NCI-H510A (cell line): ENCODE data around the gene UGP2.
"Not testable (repeated sequence)": the region's sequence is repeated elsewhere in the genome, so short reads cannot be mapped to it uniquely, and the experiment has no call there.

Experiments
- DNase-seq: peaks from one replicate; lab custom pipeline; 2025; lab: John Stamatoyannopoulos, UW

The UGP2 gene

GRCh38 chr2:63893163-63893562 lies 51.5 kb downstream of the UGP2 start:
- no peak for DNase-seq

GRCh38 chr2:63894167-63894566 lies 52.5 kb downstream of the UGP2 start:
- DNase-seq: no peak

DNA sequence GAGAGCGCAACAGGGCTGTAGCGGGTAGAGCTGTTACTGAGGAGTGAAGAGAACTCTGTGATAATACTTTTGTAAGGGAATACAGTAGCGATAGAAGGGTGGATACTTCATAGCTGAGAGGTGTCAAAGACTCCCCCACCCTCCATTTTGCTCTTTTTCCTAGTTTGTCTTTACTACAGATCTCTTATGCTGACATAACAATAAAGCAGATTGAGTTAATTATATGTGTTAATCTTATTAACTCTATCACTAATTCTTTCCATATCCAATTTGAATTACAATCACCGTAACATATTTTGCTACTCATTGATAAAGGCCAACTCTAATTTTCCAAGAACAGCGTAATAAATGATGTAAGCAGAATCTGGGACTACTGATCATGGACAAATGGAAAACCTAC lies 57.1 kb downstream of the UGP2 start:
- no peak for DNase-seq

GRCh38 chr2:63899639-63900038 lies 57.9 kb downstream of the UGP2 start:
- DNase-seq: no peak

- no peak for DNase-seq
Measured at GRCh38 chr2:63902149-63902548, 60.5 kb downstream of the UGP2 start.

- no peak for DNase-seq
Measured at GRCh38 chr2:63903003-63903402, 61.3 kb downstream of the UGP2 start.

DNA sequence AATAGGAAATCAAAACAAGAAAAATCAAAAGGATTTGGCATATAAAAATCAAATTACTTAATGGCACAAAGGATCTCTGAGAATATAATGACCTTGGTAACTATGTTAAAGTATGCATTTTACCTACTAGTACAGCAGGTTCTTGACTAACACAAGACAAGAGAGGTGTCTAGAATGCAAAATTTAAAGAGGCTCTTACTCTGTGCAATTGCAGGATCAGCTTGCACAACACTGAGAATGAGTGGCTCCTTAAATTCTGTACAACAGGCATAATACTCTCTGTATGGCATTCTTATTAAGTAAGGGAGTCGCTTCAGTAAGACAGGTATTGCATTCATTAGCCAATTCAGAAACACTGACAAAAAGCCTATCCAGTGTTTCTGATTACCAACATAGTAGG lies 72.6 kb downstream of the UGP2 start:
- DNase-seq: no peak

DNA sequence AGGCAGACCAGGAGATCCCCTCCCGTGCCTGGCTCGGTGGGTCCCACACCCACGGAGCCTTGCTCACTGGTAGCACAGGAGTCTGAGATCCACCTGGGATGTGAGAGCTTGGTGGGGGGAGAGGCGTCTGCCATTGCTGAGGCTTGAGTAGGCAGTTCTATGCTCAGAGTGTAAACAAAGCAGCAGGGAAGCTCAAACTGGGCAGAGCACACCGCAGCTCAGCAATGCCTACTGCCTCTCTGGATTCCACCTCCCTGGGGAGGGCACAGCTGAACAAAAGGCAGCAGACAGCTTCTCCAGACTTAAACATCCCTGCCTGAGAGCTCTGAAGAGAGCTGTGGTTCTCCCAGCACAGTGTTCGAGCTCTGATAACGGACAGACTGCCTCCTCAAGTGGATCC lies 85.1 kb downstream of the UGP2 start:
- DNase-seq: no peak

- DNase-seq: not testable (repeated sequence)
Measured at GRCh38 chr2:63932104-63932503, 90.4 kb downstream of the UGP2 start.
